Right lobe of liver (tissue), 6 donors: ENCODE results near the gene KCNJ2. TPM values are rescaled to one million over a fixed set of nuclear protein-coding genes. Genes with fewer than 3 reads are reported as not detected.

Source experiments
- ATAC-seq, 4 donors: fragments of 200-7000 bp; cut with Tn5 transposase; one replicate each; pipeline ENCODE4 v1.9.1; 2020; ENCODE audit warnings: mild to moderate bottlenecking in 4 of 4, moderate library complexity in 4 of 4
- DNase-seq, 3 donors: peaks; one replicate each; pipeline ENCODE4 v3.0.0-alpha.2; 2020
- H3K27ac ChIP-seq, 3 donors: fragments of 200-600 bp; one replicate each; pipeline ENCODE4 v1.8.0; 2022
- H3K27me3 ChIP-seq, 2 donors: fragments of 200-600 bp; one replicate each; pipeline ENCODE4 v1.8.0; 2022
- H3K36me3 ChIP-seq, 4 donors: fragments of 200-600 bp; sonication (generic) in 1 of 4; one replicate each; pipeline versions ENCODE4 v1.5.1 to v1.8.0; 2017 to 2022; ENCODE audit warnings: control low read depth in 1 of 4
- H3K4me1 ChIP-seq, 4 donors: fragments of 200-600 bp; sonication (generic) in 1 of 4; one replicate each; pipeline versions ENCODE4 v1.5.1 to v1.8.0; 2017 to 2022; ENCODE audit warnings: control low read depth in 1 of 4
- H3K4me3 ChIP-seq, 3 donors: fragments of 200-600 bp; one replicate each; pipeline ENCODE4 v1.8.0; 2022
- H3K9me3 ChIP-seq, 4 donors: fragments of 200-600 bp; sonication (generic) in 1 of 4; one replicate each; pipeline versions ENCODE4 v1.5.1 to v1.8.0; 2017 to 2022; ENCODE audit warnings: control low read depth in 1 of 4
- POLR2A ChIP-seq: fragments of 450-650 bp; IDR thresholded peaks from one replicate; pipeline ENCODE4 v1.6.1; 2017; ENCODE audit warnings: antibody characterized with exemption, mild to moderate bottlenecking
- WGBS: methylation state at CpG from one replicate; pipeline ENCODE4 v1.1.6; 2018; ENCODE audit warnings: low coverage, low lambda C conversion rate; ENCODE audit not compliant: insufficient coverage; ENCODE audit errors: missing lambda C conversion rate; 5-methylcytosine and 5-hydroxymethylcytosine counted together
- intact Hi-C, 2 donors: fragments of 100-400 bp; cut with DNase I; formaldehyde crosslinking; loops; one replicate each; pipeline versions ENCODE4 v1.11.2 to v1.14.1; 2022
- total RNA-seq, 6 experiments: library from RNA; depleted of rRNA in 2 of 6; stranded (reverse); fragments of >200 nt in 2 of 6; fragmentation: NEBNext Ultra II Directional in 3 of 6; extraction: Animal tissue kit (Norgen Biotek cat#: 25700) in 3 of 6; gene quantifications; one replicate each; pipeline versions ENCODE4 v1.1.0 to v1.2.4, GENCODE V29; 2016 to 2023
- TF ChIP-seq, protein P1 (sequence below), 4 donors: fragments of 200-600 bp in 3 of 4; fragments of 450-650 bp in 1 of 4; IDR thresholded peaks; one replicate each; pipeline versions ENCODE4 v1.5.1 to v1.8.0; 2016 to 2022; ENCODE audit warnings: antibody characterized with exemption in 4 of 4, mild to moderate bottlenecking in 2 of 4
- donor health status: DM: no; HTN: yes; CAD: no.
- donor health status: DM: no; HTN: no; CAD: no.
- donor health status: DM: no; HTN: no; CAD: no.
- donor health status: DM: no; HTN: yes; CAD: no.
- donor health status: DM: no; HTN: yes; CAD: no.

Gene KCNJ2
- total RNA-seq, 6 experiments from 2014 or later = 0.62 to 2.5 (median 1.0) TPM

DNA sequence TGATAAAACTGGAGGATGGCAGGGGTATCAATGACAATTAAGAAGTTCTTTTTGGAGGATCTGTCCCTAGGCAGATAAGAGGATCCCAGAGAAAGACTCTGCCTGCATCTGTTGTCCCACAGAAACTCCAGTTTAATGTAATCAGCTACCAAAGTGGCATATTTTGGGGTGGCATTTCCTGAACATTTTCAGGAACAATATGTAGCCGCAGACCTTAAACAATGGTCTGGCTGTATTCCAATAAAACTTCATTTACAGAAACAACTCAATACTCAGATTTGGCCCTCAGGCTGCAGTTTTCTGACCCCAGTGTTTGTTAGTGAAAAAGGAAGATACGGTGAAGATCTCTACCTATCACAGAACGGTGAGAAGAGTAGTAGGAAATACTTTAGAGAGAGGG is 48.2 kb upstream of the KCNJ2 start:
- H3K9me3 ChIP-seq = no peaks in the 10 kb centered on the region
- no peak overlapping the region for H3K4me3 ChIP-seq
- no peaks in the 10 kb centered on the region for H3K4me1 ChIP-seq
- no peaks in the 10 kb centered on the region for H3K36me3 ChIP-seq
- no peak for ATAC-seq
- intact Hi-C loops = no loop called here
- H3K27ac ChIP-seq = no peak overlapping the region
- H3K27me3 ChIP-seq = no peaks in the 10 kb centered on the region
- TF ChIP-seq POLR2A = no peak
- TF ChIP-seq, protein P1, sequence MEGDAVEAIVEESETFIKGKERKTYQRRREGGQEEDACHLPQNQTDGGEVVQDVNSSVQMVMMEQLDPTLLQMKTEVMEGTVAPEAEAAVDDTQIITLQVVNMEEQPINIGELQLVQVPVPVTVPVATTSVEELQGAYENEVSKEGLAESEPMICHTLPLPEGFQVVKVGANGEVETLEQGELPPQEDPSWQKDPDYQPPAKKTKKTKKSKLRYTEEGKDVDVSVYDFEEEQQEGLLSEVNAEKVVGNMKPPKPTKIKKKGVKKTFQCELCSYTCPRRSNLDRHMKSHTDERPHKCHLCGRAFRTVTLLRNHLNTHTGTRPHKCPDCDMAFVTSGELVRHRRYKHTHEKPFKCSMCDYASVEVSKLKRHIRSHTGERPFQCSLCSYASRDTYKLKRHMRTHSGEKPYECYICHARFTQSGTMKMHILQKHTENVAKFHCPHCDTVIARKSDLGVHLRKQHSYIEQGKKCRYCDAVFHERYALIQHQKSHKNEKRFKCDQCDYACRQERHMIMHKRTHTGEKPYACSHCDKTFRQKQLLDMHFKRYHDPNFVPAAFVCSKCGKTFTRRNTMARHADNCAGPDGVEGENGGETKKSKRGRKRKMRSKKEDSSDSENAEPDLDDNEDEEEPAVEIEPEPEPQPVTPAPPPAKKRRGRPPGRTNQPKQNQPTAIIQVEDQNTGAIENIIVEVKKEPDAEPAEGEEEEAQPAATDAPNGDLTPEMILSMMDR (IDR thresholded peaks at IDR 0.05) = no peak
- no peak for DNase-seq
- WGBS = 62% methylated on average over 3 of the region's 3 CpGs

DNA sequence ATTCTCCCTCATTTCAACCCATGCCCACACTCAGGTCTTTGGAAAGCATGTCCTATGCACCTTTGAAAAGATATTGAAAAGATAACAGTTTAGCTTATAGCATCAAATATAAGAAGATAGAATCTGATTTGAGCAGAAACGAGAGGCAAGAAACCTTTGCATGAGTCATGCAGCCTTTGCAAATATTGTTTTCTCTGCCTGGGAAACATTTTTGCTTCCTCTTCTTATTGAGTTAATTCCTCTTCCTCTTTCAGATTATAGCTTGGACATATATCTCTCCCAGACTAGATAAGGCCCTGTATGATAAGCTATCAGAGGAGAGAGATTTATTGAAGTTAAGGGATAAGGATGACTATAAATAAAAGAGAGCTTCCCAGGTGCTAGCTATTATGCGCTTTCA is 46.1 kb upstream of the KCNJ2 start:
- no peak for DNase-seq
- no peaks in the 10 kb centered on the region for H3K4me1 ChIP-seq
- no peaks in the 10 kb centered on the region for H3K9me3 ChIP-seq
- intact Hi-C loops = no loop called here
- no peaks in the 10 kb centered on the region for H3K36me3 ChIP-seq
- TF ChIP-seq, protein P1 (IDR thresholded peaks at IDR 0.05) = no peak
- no peak for TF ChIP-seq POLR2A
- WGBS = 67% methylated on average over 2 of the region's 2 CpGs
- no peak overlapping the region for H3K4me3 ChIP-seq
- peak in 1 of 4 donors; percentile 23 for ATAC-seq
- no peak overlapping the region for H3K27ac ChIP-seq
- no peaks in the 10 kb centered on the region for H3K27me3 ChIP-seq

DNA sequence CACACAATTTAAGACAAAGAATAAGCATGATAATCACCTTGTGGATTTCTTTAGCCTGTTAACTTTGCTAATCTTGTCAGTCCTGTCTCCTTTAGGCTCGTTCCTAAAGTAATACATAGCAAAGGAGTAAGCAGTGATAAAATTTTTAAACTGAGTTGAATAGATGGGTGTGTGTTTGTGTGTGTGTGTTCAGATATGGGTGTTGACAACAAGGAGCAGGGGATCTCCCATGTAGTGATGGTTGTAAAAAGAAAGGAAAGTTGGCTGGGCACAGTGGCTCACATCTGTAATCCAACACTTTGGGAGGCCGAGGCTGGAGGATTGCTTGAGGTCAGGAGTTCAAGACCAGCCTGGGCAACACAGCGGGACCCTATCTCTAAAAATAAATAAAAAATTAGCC is 44.6 kb upstream of the KCNJ2 start:
- no peaks in the 10 kb centered on the region for H3K27me3 ChIP-seq
- intact Hi-C loops = no loop called here
- H3K9me3 ChIP-seq = no peaks in the 10 kb centered on the region
- H3K4me3 ChIP-seq = no peak overlapping the region
- DNase-seq (no peak), ATAC-seq (no peak)
- H3K36me3 ChIP-seq = no peaks in the 10 kb centered on the region
- no peak for TF ChIP-seq POLR2A
- TF ChIP-seq, protein P1 (IDR thresholded peaks at IDR 0.05) = no peak
- H3K27ac ChIP-seq = no peak overlapping the region
- 49% methylated on average over 2 of the region's 3 CpGs for WGBS
- no peaks in the 10 kb centered on the region for H3K4me1 ChIP-seq

DNA sequence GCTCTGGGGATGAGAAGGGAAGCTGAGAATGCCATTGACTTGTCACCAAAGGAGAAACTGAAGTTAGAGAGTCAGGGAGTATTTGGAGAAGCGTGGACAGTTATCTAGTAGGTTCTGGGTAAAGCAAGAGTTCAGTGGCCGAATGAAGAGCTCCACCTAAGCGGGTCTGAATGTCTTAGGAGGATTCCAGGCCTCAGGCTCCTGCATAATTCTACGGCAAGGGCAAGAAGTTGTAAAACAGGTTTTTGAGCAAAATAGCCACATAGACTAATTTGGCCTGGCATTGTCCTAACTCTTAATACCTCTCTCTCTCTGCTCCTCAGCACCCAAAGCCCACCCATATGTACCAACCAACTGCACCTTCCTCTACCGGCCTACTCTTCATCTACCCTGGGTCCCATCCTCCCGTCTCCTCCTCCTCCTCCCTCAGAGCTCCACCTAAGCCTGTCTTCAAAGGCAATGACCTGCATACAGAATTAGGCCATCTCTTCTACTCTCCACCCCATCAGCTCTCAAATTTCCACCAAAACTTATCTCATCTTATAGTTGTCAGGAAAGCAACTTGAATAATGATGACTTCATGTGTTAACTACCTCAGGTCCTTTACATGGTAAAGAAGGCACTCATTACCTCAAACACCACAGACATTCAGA is 42.0 kb upstream of the KCNJ2 start:
- Histone ChIP-seq H3K36me3 (no peaks in the 10 kb centered on the region), H3K4me3 (no peak overlapping the region), H3K9me3 (no peaks in the 10 kb centered on the region), H3K4me1 (no peaks in the 10 kb centered on the region), H3K27ac (no peak overlapping the region), H3K27me3 (no peaks in the 10 kb centered on the region)
- ATAC-seq (no peak), DNase-seq (no peak)
- 65% methylated on average over 5 of the region's 6 CpGs for WGBS
- intact Hi-C loops = no loop called here
- TF ChIP-seq POLR2A = no peak
- TF ChIP-seq, protein P1 (IDR thresholded peaks at IDR 0.05) = no peak
